H1 (cell line): Measurements from ENCODE around the gene TCF7L1. TPM values are rescaled to one million over a fixed set of nuclear protein-coding genes. Genes with fewer than 3 reads are reported as not detected.

Experiments used
- CHD2 ChIP-seq: IDR thresholded peaks from 2 replicates; pipeline ENCODE4 v1.6.1; 2012; ENCODE audit warnings: low read length, improper control_type of control experiment
- EP300 ChIP-seq, 2 experiments: IDR thresholded peaks; 1 replicate in 1 of 2; 2 replicates in 1 of 2; pipeline ENCODE4 v1.6.1; 2011 to 2012; ENCODE audit warnings: low read depth in 2 of 2, low read length in 2 of 2, mild to moderate bottlenecking in 2 of 2, borderline replicate concordance in 1 of 2, inconsistent platforms in 1 of 2, moderate library complexity in 1 of 2
- HDAC2 ChIP-seq, 2 experiments: fragments of 300-600 bp in 1 of 2; sonication (generic) in 1 of 2; IDR thresholded peaks; 2 replicates each; pipeline ENCODE4 v1.6.1; 2011 to 2012; ENCODE audit warnings: low read depth in 2 of 2, low read length in 2 of 2, mild to moderate bottlenecking in 2 of 2, moderate library complexity in 2 of 2, borderline replicate concordance in 1 of 2, inconsistent platforms in 1 of 2
- NRF1 ChIP-seq: IDR thresholded peaks from 2 replicates; pipeline ENCODE4 v1.6.1; 2011; ENCODE audit warnings: mild to moderate bottlenecking, low read depth, low read length, improper control_type of control experiment
- POLR2AphosphoS5 ChIP-seq: IDR thresholded peaks from 2 replicates; pipeline ENCODE4 v1.6.1; 2011; ENCODE audit warnings: low read depth, low read length
- SRF ChIP-seq: IDR thresholded peaks from 2 replicates; pipeline ENCODE4 v1.6.1; 2011; ENCODE audit warnings: mild to moderate bottlenecking, low read depth, low read length, moderate library complexity
- polyA plus RNA-seq, 7 experiments: library from polyadenylated mRNA; depleted of rRNA in 3 of 7; stranded (reverse) in 5 of 7; unstranded in 2 of 7; fragments of >200 nt in 5 of 7; fragments of 200-250 nt in 2 of 7; gene quantifications; 1 replicate in 5 of 7; 2 replicates in 1 of 7; 4 replicates in 1 of 7; pipeline versions ENCODE4 v1.2.1 to v1.2.3, GENCODE V29; 2011 to 2013; ENCODE audit warnings: missing spikeins in 2 of 7, mixed read lengths in 2 of 7
- total RNA-seq: library from RNA; stranded (reverse); fragmentation: NEBNext Ultra II Directional; extraction: Animal tissue kit (Norgen Biotek cat#: 25700); gene quantifications from 2 replicates; pipeline ENCODE4 v1.2.1, GENCODE V29; 2021

Gene TCF7L1
- total and polyA plus RNA-seq, 2 of the 8 experiments (the other 6 are each of a cell fraction or from before 2014, with no cell fraction given): 27.5 to 108 TPM

- TF ChIP-seq HDAC2 (IDR thresholded peaks at IDR 0.05; ENCODE audit: borderline replicate concordance in 1 of 2, low read depth in 2 of 2, low read length in 2 of 2): no peak
- TF ChIP-seq SRF: no peak
- no peak for TF ChIP-seq POLR2AphosphoS5
- TF ChIP-seq NRF1: no peak
- no peak for TF ChIP-seq EP300 (IDR thresholded peaks at IDR 0.05; ENCODE audit: borderline replicate concordance in 1 of 2, low read depth in 2 of 2, low read length in 2 of 2)
- TF ChIP-seq CHD2: no peak
- TF ChIP-seq, all 59 proteins: peak for 0
These were observed 120.7 kb downstream of the TCF7L1 start (continued) for GRCh38 chr2:85253890-85254289.
